CD4-positive, CD25-positive, alpha-beta regulatory T cell (primary cell): ENCODE results near the gene PTAFR. TPM values are rescaled to one million over a fixed set of nuclear protein-coding genes. Genes with fewer than 3 reads are reported as not detected.

Experiments used
- ATAC-seq, 2 donors: fragments of 150-1000 bp; cut with Tn5 transposase; one replicate each; pipeline ENCODE4 v1.10.0; 2021; ENCODE audit warnings: low read depth in 2 of 2, moderate number of reproducible peaks in 2 of 2, moderate library complexity in 1 of 2
- DNase-seq, 3 donors: peaks; one replicate each; pipeline versions ENCODE4 v3.0.0 to v3.0.0-alpha.2; 2012 to 2022; ENCODE audit warnings: mixed read lengths in 1 of 3
- H3K27ac ChIP-seq: one replicate; pipeline ENCODE4 v1.7.0; 2013; ENCODE audit warnings: mild to moderate bottlenecking, low read length; ENCODE audit not compliant: insufficient read depth, poor library complexity, severe bottlenecking
- H3K27me3 ChIP-seq: one replicate; pipeline ENCODE4 v1.7.0; 2013; ENCODE audit warnings: low read length; ENCODE audit not compliant: control insufficient read depth, insufficient read depth
- H3K36me3 ChIP-seq: one replicate; pipeline ENCODE4 v1.7.0; 2013; ENCODE audit warnings: mild to moderate bottlenecking, low read length, moderate library complexity; ENCODE audit not compliant: control insufficient read depth, insufficient read depth
- H3K4me1 ChIP-seq: 2 replicates; pipeline ENCODE4 v1.7.0; 2013; ENCODE audit warnings: mild to moderate bottlenecking, low read length; ENCODE audit not compliant: insufficient read depth, control insufficient read depth, poor library complexity, severe bottlenecking
- H3K4me3 ChIP-seq: one replicate; pipeline ENCODE4 v1.7.0; 2013; ENCODE audit warnings: low read depth, mild to moderate bottlenecking, low read length, moderate library complexity
- H3K9me3 ChIP-seq, 2 experiments: 1 replicate in 1 of 2; 2 replicates in 1 of 2; pipeline ENCODE4 v1.7.0; 2013; ENCODE audit warnings: low read length in 2 of 2, mild to moderate bottlenecking in 1 of 2, moderate library complexity in 1 of 2; ENCODE audit not compliant: control insufficient read depth in 2 of 2
- H3K27ac Mint-ChIP-seq, 3 donors: one replicate each; pipeline ENCODE4 v1.8.0; 2020 to 2022; ENCODE audit warnings: mild to moderate bottlenecking in 3 of 3, mixed read lengths in 3 of 3, moderate library complexity in 2 of 3
- H3K27me3 Mint-ChIP-seq: one replicate; pipeline ENCODE4 v1.8.0; 2022; ENCODE audit warnings: mild to moderate bottlenecking, mixed read lengths
- H3K36me3 Mint-ChIP-seq: one replicate; pipeline ENCODE4 v1.8.0; 2020; ENCODE audit warnings: mixed read lengths
- H3K4me1 Mint-ChIP-seq, 4 donors: one replicate each; pipeline ENCODE4 v1.8.0; 2020 to 2022; ENCODE audit warnings: mixed read lengths in 4 of 4, mild to moderate bottlenecking in 1 of 4
- H3K4me3 Mint-ChIP-seq, 4 donors: one replicate each; pipeline ENCODE4 v1.8.0; 2020 to 2022; ENCODE audit warnings: mild to moderate bottlenecking in 4 of 4, mixed read lengths in 4 of 4, moderate library complexity in 3 of 4
- H3K9me3 Mint-ChIP-seq, 7 donors: one replicate each; pipeline ENCODE4 v1.8.0; 2020 to 2022; ENCODE audit warnings: mixed read lengths in 7 of 7, mild to moderate bottlenecking in 3 of 7, moderate library complexity in 2 of 7
- polyA plus RNA-seq, 4 donors: library from polyadenylated mRNA; unstranded; fragments of 300-500 nt; fragmentation: Illumina TruSeq; gene quantifications; one replicate each; pipeline ENCODE4 v1.2.3, GENCODE V29; 2021
- total RNA-seq: library from RNA; stranded (reverse); gene quantifications from one replicate; pipeline ENCODE4 v1.2.3, GENCODE V29; 2022

PTAFR gene
- total and polyA plus RNA-seq, 5 donors from 2014 or later = 0.15 to 0.84 (median 0.50) TPM

- Mint-ChIP-seq H3K4me3 (no peak overlapping the region), H3K36me3 (no peaks in the 10 kb centered on the region), H3K27me3 (peaks cover 26% of the 10 kb centered on the region), H3K9me3 (no peaks in the 10 kb centered on the region), H3K4me1 (no peaks in the 10 kb centered on the region), H3K27ac (peak overlapping the region in 1 of 3 donors; percentile 68)
- no peaks in the 10 kb centered on the region for H3K9me3 ChIP-seq
- no peak overlapping the region for H3K4me3 ChIP-seq
- H3K4me1 ChIP-seq = no peaks in the 10 kb centered on the region
- no peak for DNase-seq
- no peak for ATAC-seq
- no peak overlapping the region for H3K27ac ChIP-seq
- no peaks in the 10 kb centered on the region for H3K36me3 ChIP-seq
- H3K27me3 ChIP-seq = no peaks in the 10 kb centered on the region
Observed at GRCh38 chr1:28139025-28139712, 37.3 kb downstream of the PTAFR start.

GRCh38 chr1:28136922-28137613 lies 39.4 kb downstream of the PTAFR start:
- no peaks in the 10 kb centered on the region for H3K9me3 ChIP-seq
- H3K36me3 ChIP-seq = no peaks in the 10 kb centered on the region
- H3K4me3 ChIP-seq = no peak overlapping the region
- H3K27ac ChIP-seq = no peak overlapping the region
- no peak overlapping the region for H3K27ac Mint-ChIP-seq
- peaks cover 23% of the 10 kb centered on the region for H3K27me3 Mint-ChIP-seq
- H3K27me3 ChIP-seq = no peaks in the 10 kb centered on the region
- no peaks in the 10 kb centered on the region for H3K4me1 ChIP-seq
- DNase-seq = no peak
- H3K36me3 Mint-ChIP-seq = peaks cover 4% of the 10 kb centered on the region
- no peaks in the 10 kb centered on the region for H3K4me1 Mint-ChIP-seq
- H3K4me3 Mint-ChIP-seq = no peak overlapping the region
- ATAC-seq = no peak
- peaks cover 0 to 2% (median 0%) of the 10 kb centered on the region in 7 donors for H3K9me3 Mint-ChIP-seq

- no peak overlapping the region for H3K27ac ChIP-seq
- no peaks in the 10 kb centered on the region for H3K4me1 ChIP-seq
- DNase-seq = no peak
- no peaks in the 10 kb centered on the region for H3K36me3 ChIP-seq
- no peaks in the 10 kb centered on the region for H3K27me3 ChIP-seq
- no peak overlapping the region for H3K4me3 Mint-ChIP-seq
- peaks cover 0 to 2% (median 0%) of the 10 kb centered on the region in 7 donors for H3K9me3 Mint-ChIP-seq
- H3K4me1 Mint-ChIP-seq = no peaks in the 10 kb centered on the region
- no peak for ATAC-seq
- H3K27me3 Mint-ChIP-seq = peaks cover 18% of the 10 kb centered on the region
- H3K27ac Mint-ChIP-seq = no peak overlapping the region
- H3K9me3 ChIP-seq = no peaks in the 10 kb centered on the region
- no peak overlapping the region for H3K4me3 ChIP-seq
- H3K36me3 Mint-ChIP-seq = peaks cover 4% of the 10 kb centered on the region
Observed at GRCh38 chr1:28136169-28136921, 40.1 kb downstream of the PTAFR start.

DNA sequence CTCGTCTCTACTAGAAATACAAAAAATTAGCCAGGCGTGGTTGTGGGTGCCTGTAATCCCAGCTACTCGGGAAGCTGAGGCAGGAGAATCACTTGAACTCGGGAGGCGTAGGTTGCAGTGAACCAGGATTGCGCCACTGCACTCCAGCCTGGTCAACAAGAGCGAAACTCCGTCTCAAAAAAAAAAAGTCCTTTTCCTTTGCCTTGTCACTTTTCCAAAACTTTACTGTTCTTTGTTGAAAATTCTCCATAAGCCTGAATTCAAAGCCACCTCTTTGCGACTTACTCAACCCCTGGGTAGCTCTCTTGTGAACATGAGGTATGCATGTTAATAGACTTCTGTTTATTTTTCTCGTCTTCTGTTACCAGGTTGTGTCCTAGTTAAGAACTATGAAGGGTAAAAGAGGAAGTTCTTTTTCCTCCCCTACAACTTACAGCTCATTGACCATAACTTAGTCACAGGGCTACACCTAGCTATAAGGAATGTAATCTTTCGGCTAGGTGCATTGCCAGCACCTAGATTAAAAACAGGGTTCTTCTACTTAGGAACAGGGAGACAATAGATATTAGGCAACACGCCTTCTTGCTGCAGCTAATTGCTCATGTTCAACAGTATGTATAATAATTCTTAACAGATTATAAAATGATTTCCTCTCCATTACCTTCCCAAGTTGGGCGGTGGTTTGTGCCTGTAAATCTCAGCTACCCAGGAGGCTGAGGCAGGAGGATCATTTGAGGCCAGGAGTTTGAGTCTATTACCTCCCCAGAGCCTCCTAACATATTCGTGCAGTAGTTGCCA lies 40.9 kb downstream of the PTAFR start:
- no peak overlapping the region for H3K4me3 ChIP-seq
- ATAC-seq (peak in 1 of 2 donors; percentile 28), DNase-seq (no peak)

GRCh38 chr1:28134651-28135207 lies 41.8 kb downstream of the PTAFR start:
- Mint-ChIP-seq H3K4me1 (no peaks in the 10 kb centered on the region), H3K36me3 (peaks cover 4% of the 10 kb centered on the region), H3K27me3 (peaks cover 18% of the 10 kb centered on the region), H3K27ac (no peak overlapping the region), H3K4me3 (no peak overlapping the region), H3K9me3 (peaks cover 0 to 2% (median 0%) of the 10 kb centered on the region in 7 donors)
- Histone ChIP-seq H3K4me3 (no peak overlapping the region), H3K27ac (no peak overlapping the region), H3K9me3 (no peaks in the 10 kb centered on the region), H3K27me3 (no peaks in the 10 kb centered on the region), H3K36me3 (no peaks in the 10 kb centered on the region), H3K4me1 (no peaks in the 10 kb centered on the region)
- ATAC-seq = no peak
- DNase-seq = no peak

More for the DNA sequence above, 40.9 kb downstream of the PTAFR start:
- Histone ChIP-seq H3K4me1 (no peaks in the 10 kb centered on the region), H3K9me3 (no peaks in the 10 kb centered on the region), H3K36me3 (no peaks in the 10 kb centered on the region), H3K27ac (no peak overlapping the region), H3K27me3 (no peaks in the 10 kb centered on the region)
- Mint-ChIP-seq H3K4me3 (no peak overlapping the region), H3K27ac (no peak overlapping the region), H3K9me3 (peaks cover 0 to 2% (median 0%) of the 10 kb centered on the region in 7 donors), H3K36me3 (peaks cover 4% of the 10 kb centered on the region), H3K27me3 (peaks cover 18% of the 10 kb centered on the region), H3K4me1 (no peaks in the 10 kb centered on the region)

- peaks cover 0 to 2% (median 0%) of the 10 kb centered on the region in 7 donors for H3K9me3 Mint-ChIP-seq
- H3K4me3 ChIP-seq = no peak overlapping the region
- H3K27ac Mint-ChIP-seq = no peak overlapping the region
- H3K27me3 Mint-ChIP-seq = peaks cover 19% of the 10 kb centered on the region
- H3K27me3 ChIP-seq = peaks cover 6% of the 10 kb centered on the region
- no peak overlapping the region for H3K4me3 Mint-ChIP-seq
- DNase-seq = peak in 1 of 3 donors; percentile 73
- no peaks in the 10 kb centered on the region for H3K36me3 ChIP-seq
- H3K4me1 ChIP-seq = no peaks in the 10 kb centered on the region
- no peak overlapping the region for H3K27ac ChIP-seq
- H3K4me1 Mint-ChIP-seq = no peaks in the 10 kb centered on the region
- no peaks in the 10 kb centered on the region for H3K9me3 ChIP-seq
- peaks cover 4% of the 10 kb centered on the region for H3K36me3 Mint-ChIP-seq
- no peak for ATAC-seq
Observed at GRCh38 chr1:28132171-28133167, 44.0 kb downstream of the PTAFR start.
